Prostate gland (tissue), 2 donors: Measurements from ENCODE around the gene CRYGD. TPM values are rescaled to one million over a fixed set of nuclear protein-coding genes. Genes with fewer than 3 reads are reported as not detected.

Experiments
- DNase-seq: peaks from one replicate; pipeline ENCODE4 v3.0.0-alpha.2; 2019; ENCODE audit warnings: low spot score
- H3K27ac ChIP-seq, 2 donors: fragments of 200-600 bp; sonication (generic); 2 replicates each; pipeline ENCODE4 v1.5.1; 2017 to 2019
- H3K27me3 ChIP-seq: fragments of 200-600 bp; sonication (generic); replicated peaks from 2 replicates; pipeline ENCODE4 v1.5.1; 2019; ENCODE audit not compliant: insufficient read depth
- H3K36me3 ChIP-seq, 2 donors: fragments of 200-600 bp; sonication (generic); 1 replicate in 1 of 2; 2 replicates in 1 of 2; pipeline versions ENCODE4 v1.5.1 to v1.8.1; 2017 to 2019
- H3K4me1 ChIP-seq: fragments of 200-600 bp; sonication (generic); replicated peaks from 2 replicates; pipeline ENCODE4 v1.5.1; 2019
- H3K4me3 ChIP-seq, 2 donors: fragments of 200-600 bp; sonication (generic); 2 replicates each; pipeline ENCODE4 v1.5.1; 2017 to 2019
- H3K9me3 ChIP-seq: fragments of 200-600 bp; sonication (generic); 2 replicates; pipeline ENCODE4 v1.5.1; 2017
- CTCF ChIP-seq, 4 experiments: fragments of 200-600 bp in 2 of 4; fragments of 450-650 bp in 2 of 4; sonication (generic) in 2 of 4; IDR thresholded peaks; 1 replicate in 3 of 4; 2 replicates in 1 of 4; pipeline ENCODE4 v1.5.1; 2016 to 2019; ENCODE audit warnings: antibody characterized with exemption in 4 of 4, mild to moderate bottlenecking in 2 of 4, moderate library complexity in 2 of 4
- POLR2A ChIP-seq: fragments of 450-650 bp; IDR thresholded peaks from one replicate; pipeline ENCODE4 v1.6.1; 2016; ENCODE audit warnings: antibody characterized with exemption, mild to moderate bottlenecking
- POLR2AphosphoS5 ChIP-seq: sonication (generic); formaldehyde crosslinking; IDR thresholded peaks from one replicate; pipeline ENCODE4 v1.6.1; 2017; ENCODE audit warnings: antibody characterized with exemption
- WGBS: methylation state at CpG from one replicate; pipeline ENCODE4 v1.1.5; 2018; 5-methylcytosine and 5-hydroxymethylcytosine counted together
- intact Hi-C: fragments of 100-400 bp; cut with DNase I; formaldehyde crosslinking; loops from one replicate; pipeline ENCODE4 v1.14.2; 2022
- total RNA-seq, 2 donors: library from RNA; depleted of rRNA; stranded (reverse); fragments of >200 nt; gene quantifications; one replicate each; pipeline ENCODE4 v1.1.0, GENCODE V29; 2016

The CRYGD gene
- total RNA-seq, 2 donors from 2014 or later: not detected

- no peak for DNase-seq
- no peak for TF ChIP-seq POLR2A
- TF ChIP-seq POLR2AphosphoS5: no peak
- TF ChIP-seq CTCF (IDR thresholded peaks at IDR 0.05): no peak
- no peak within 1 kb of the TSS for H3K27ac ChIP-seq
- H3K4me3 ChIP-seq: no peak within 1 kb of the TSS
- no peaks in the 10 kb centered on the region for H3K4me1 ChIP-seq
- 63% methylated on average over 19 of the region's 19 CpGs for WGBS
- H3K27me3 ChIP-seq: no peaks in the 10 kb centered on the region
- no peaks in the 10 kb centered on the region for H3K9me3 ChIP-seq
- no peaks in the 10 kb centered on the region for H3K36me3 ChIP-seq
- intact Hi-C loops: no loop called here
Observed at GRCh38 chr2:208129744-208130711, 5.7 kb upstream of the CRYGD start, which contains the start of gene CRYGC. TSS of gene CRYGC (minus strand) at chr2:208129828. CDS start at chr2:208129792, 36 bp downstream.

- Histone ChIP-seq H3K4me1 (no peaks in the 10 kb centered on the region), H3K36me3 (no peaks in the 10 kb centered on the region), H3K27me3 (peaks cover 2% of the 10 kb centered on the region), H3K9me3 (no peaks in the 10 kb centered on the region), H3K27ac (no peak overlapping the region), H3K4me3 (no peak overlapping the region)
- no peak for TF ChIP-seq CTCF (IDR thresholded peaks at IDR 0.05)
- no peak for TF ChIP-seq POLR2AphosphoS5
- no peak for TF ChIP-seq POLR2A
- no peak for DNase-seq
- intact Hi-C loops: no loop called here
- WGBS: 96% methylated on average over 12 of the region's 12 CpGs
Observed at GRCh38 chr2:208128136-208128535, 3.8 kb upstream of the CRYGD start.

GRCh38 chr2:208127090-208127489 is 2.8 kb upstream of the CRYGD start:
- Histone ChIP-seq H3K36me3 (no peaks in the 10 kb centered on the region), H3K27me3 (peaks cover 2% of the 10 kb centered on the region), H3K4me1 (no peaks in the 10 kb centered on the region), H3K4me3 (no peak overlapping the region), H3K27ac (no peak overlapping the region), H3K9me3 (no peaks in the 10 kb centered on the region)
- DNase-seq: no peak
- WGBS: 98% methylated on average over 4 of the region's 4 CpGs
- TF ChIP-seq POLR2AphosphoS5 (no peak), POLR2A (no peak), CTCF (IDR thresholded peaks at IDR 0.05) (no peak)
- intact Hi-C loops: no loop called here

- intact Hi-C loops: no loop called here
- 85% methylated on average over 4 of the region's 4 CpGs for WGBS
- no peak for DNase-seq
- H3K27me3 ChIP-seq: peaks cover 2% of the 10 kb centered on the region
- H3K36me3 ChIP-seq: no peaks in the 10 kb centered on the region
- no peaks in the 10 kb centered on the region for H3K4me1 ChIP-seq
- H3K9me3 ChIP-seq: no peaks in the 10 kb centered on the region
- no peak overlapping the region for H3K27ac ChIP-seq
- TF ChIP-seq POLR2A (no peak), POLR2AphosphoS5 (no peak), CTCF (IDR thresholded peaks at IDR 0.05) (no peak)
- no peak overlapping the region for H3K4me3 ChIP-seq
Observed at GRCh38 chr2:208125251-208125650, 927 bp upstream of the CRYGD start.

- intact Hi-C loops: no loop called here
- Histone ChIP-seq H3K4me3 (no peak overlapping the region), H3K27ac (no peak overlapping the region), H3K27me3 (peaks cover 2% of the 10 kb centered on the region), H3K9me3 (no peaks in the 10 kb centered on the region), H3K36me3 (no peaks in the 10 kb centered on the region), H3K4me1 (no peaks in the 10 kb centered on the region)
- no peak for DNase-seq
- TF ChIP-seq POLR2AphosphoS5 (no peak), CTCF (IDR thresholded peaks at IDR 0.05) (no peak), POLR2A (no peak)
- 97% methylated on average over 1 of the region's 1 CpG for WGBS
Observed at GRCh38 chr2:208122248-208122647, 2.1 kb downstream of the CRYGD start.
